Left ventricle myocardium inferior (tissue), 1 donor: ENCODE results near the gene EIPR1. TPM values are rescaled to one million over a fixed set of nuclear protein-coding genes. Genes with fewer than 3 reads are reported as not detected.

ENCODE experiments used
- DNase-seq: peaks from one replicate; pipeline ENCODE4 v3.0.0-alpha.2; 2020
- H3K27ac ChIP-seq: fragments of 200-600 bp; replicated peaks from 2 replicates; pipeline ENCODE4 v1.8.0; 2021
- H3K27me3 ChIP-seq: fragments of 200-600 bp; 2 replicates; pipeline ENCODE4 v1.8.0; 2021; ENCODE audit warnings: low read depth
- H3K36me3 ChIP-seq: fragments of 200-600 bp; 2 replicates; pipeline ENCODE4 v1.8.0; 2021
- H3K4me1 ChIP-seq: fragments of 200-600 bp; 2 replicates; pipeline ENCODE4 v1.8.0; 2021
- H3K4me3 ChIP-seq: fragments of 200-600 bp; 2 replicates; pipeline ENCODE4 v1.8.0; 2021; ENCODE audit warnings: mild to moderate bottlenecking, moderate library complexity
- H3K9me3 ChIP-seq: fragments of 200-600 bp; replicated peaks from 2 replicates; pipeline ENCODE4 v1.8.0; 2021
- CTCF ChIP-seq: fragments of 200-600 bp; IDR thresholded peaks from 2 replicates; pipeline ENCODE4 v1.8.0; 2021; ENCODE audit warnings: antibody characterized with exemption, mild to moderate bottlenecking, borderline replicate concordance
- intact Hi-C: fragments of 100-400 bp; cut with micrococcal nuclease; formaldehyde crosslinking; loops from one replicate; pipeline ENCODE4 v1.11.0; 2022
- total RNA-seq: library from RNA; stranded (reverse); fragmentation: NEBNext Ultra II Directional; extraction: Animal tissue kit (Norgen Biotek cat#: 25700); gene quantifications from one replicate; pipeline ENCODE4 v1.2.1, GENCODE V29; 2021
- donor health status: DM: no; HTN: yes; CAD: no; lungs with severe emphysema.

The EIPR1 gene
- total RNA-seq, 1 donor from 2014 or later: 12.2 TPM

GRCh38 chr2:3145471-3146021 lies 232.1 kb downstream of the EIPR1 start:
- intact Hi-C loops: no loop called here
- Histone ChIP-seq H3K4me1 (no peaks in the 10 kb centered on the region), H3K27ac (no peak overlapping the region), H3K27me3 (no peaks in the 10 kb centered on the region), H3K36me3 (no peaks in the 10 kb centered on the region), H3K4me3 (no peak overlapping the region), H3K9me3 (peaks cover 1% of the 10 kb centered on the region)
- no peak for DNase-seq
- no peak for TF ChIP-seq CTCF

GRCh38 chr2:3144856-3145255 lies 232.8 kb downstream of the EIPR1 start:
- no peaks in the 10 kb centered on the region for H3K4me1 ChIP-seq
- no peaks in the 10 kb centered on the region for H3K27me3 ChIP-seq
- H3K4me3 ChIP-seq: no peak overlapping the region
- no peaks in the 10 kb centered on the region for H3K36me3 ChIP-seq
- no peak overlapping the region for H3K27ac ChIP-seq
- intact Hi-C loops: no loop called here
- H3K9me3 ChIP-seq: no peaks in the 10 kb centered on the region
- no peak for DNase-seq
- TF ChIP-seq CTCF: no peak

DNA sequence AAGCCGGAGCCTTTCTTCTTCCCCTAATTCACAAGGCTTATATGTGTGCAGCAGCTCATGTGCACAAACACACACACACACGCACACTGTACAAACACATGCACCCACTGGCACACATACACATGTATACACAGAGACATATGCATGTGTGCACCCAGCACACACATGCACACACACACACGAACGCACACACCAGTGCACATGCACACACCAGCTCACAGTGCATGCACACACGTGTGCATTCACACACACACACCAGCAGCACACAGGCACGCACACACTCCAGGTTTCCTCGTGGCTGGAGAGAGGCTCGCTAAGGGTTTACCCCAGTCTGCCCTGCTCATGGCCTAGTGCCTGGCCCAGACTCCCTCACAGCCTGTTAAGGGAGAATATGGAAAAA lies 234.0 kb downstream of the EIPR1 start:
- H3K36me3 ChIP-seq: no peaks in the 10 kb centered on the region

DNA sequence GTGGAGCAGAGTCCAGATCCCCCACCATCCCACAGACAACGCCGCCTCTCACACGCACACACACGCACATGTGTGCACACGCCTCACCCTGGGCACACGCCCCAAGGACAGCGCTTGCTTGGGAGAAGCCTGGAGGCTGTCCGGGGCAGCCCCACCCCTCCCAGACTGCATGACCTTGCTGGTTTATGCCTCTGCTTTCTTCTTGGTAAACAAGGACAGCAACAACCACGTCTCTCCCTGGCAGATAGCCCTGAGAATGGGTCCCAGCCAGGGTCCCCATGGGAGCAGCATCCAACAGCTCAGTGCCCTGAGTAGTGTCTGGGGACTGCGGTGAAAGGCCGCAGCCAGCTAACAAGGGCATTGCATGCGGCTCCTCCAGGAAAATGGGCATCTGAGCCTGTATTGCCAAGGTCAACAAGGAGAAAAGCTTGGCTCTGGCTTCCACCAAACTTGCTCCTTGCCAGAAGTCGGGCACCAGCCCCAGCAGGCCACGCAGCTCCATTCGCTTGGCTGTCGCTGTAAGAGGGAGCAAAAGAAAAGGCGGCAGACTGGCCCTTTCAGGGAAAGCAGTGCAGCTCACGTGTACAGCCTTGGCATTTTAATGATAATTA lies 234.6 kb downstream of the EIPR1 start:
- H3K4me1 ChIP-seq: no peaks in the 10 kb centered on the region
- H3K9me3 ChIP-seq: no peaks in the 10 kb centered on the region
- no peaks in the 10 kb centered on the region for H3K27me3 ChIP-seq
- H3K27ac ChIP-seq: no peak overlapping the region
- TF ChIP-seq CTCF: no peak
- H3K4me3 ChIP-seq: no peak overlapping the region
- no peak for DNase-seq
- no peaks in the 10 kb centered on the region for H3K36me3 ChIP-seq
- intact Hi-C loops: no loop called here

More for the DNA sequence above, 234.0 kb downstream of the EIPR1 start:
- Histone ChIP-seq H3K4me3 (no peak overlapping the region), H3K27ac (no peak overlapping the region), H3K4me1 (no peaks in the 10 kb centered on the region), H3K9me3 (no peaks in the 10 kb centered on the region), H3K27me3 (no peaks in the 10 kb centered on the region)
- no peak for TF ChIP-seq CTCF
- no peak for DNase-seq
- intact Hi-C loops: no loop called here

GRCh38 chr2:3142210-3142609 lies 235.4 kb downstream of the EIPR1 start:
- H3K9me3 ChIP-seq: no peaks in the 10 kb centered on the region
- intact Hi-C loops: no loop called here
- H3K27me3 ChIP-seq: no peaks in the 10 kb centered on the region
- no peak overlapping the region for H3K4me3 ChIP-seq
- TF ChIP-seq CTCF: no peak
- DNase-seq: no peak
- no peak overlapping the region for H3K27ac ChIP-seq
- H3K36me3 ChIP-seq: no peaks in the 10 kb centered on the region
- H3K4me1 ChIP-seq: no peaks in the 10 kb centered on the region
